GM23338 (cell line): ENCODE results near the gene HMGCL.
A peak's percentile ranks its signal among the peaks of the same experiment; 100 is the strongest.

Experiments used
- TF ChIP-seq, protein P1 (sequence below), 2 experiments: fragments of 200-600 bp in 1 of 2; sonication (generic) in 1 of 2; conservative IDR thresholded peaks; 2 replicates each; pipeline versions ENCODE4 v1.5.1 to v1.6.1; 2016 to 2017; ENCODE audit warnings: antibody characterized with exemption in 2 of 2, low read depth in 2 of 2, mild to moderate bottlenecking in 2 of 2, moderate library complexity in 1 of 2
- TF ChIP-seq, protein P2 (sequence below): IDR thresholded peaks from one replicate; pipeline ENCODE4 v1.6.1; 2018; ENCODE audit warnings: antibody characterized with exemption; ENCODE audit not compliant: unreplicated experiment

DNA sequence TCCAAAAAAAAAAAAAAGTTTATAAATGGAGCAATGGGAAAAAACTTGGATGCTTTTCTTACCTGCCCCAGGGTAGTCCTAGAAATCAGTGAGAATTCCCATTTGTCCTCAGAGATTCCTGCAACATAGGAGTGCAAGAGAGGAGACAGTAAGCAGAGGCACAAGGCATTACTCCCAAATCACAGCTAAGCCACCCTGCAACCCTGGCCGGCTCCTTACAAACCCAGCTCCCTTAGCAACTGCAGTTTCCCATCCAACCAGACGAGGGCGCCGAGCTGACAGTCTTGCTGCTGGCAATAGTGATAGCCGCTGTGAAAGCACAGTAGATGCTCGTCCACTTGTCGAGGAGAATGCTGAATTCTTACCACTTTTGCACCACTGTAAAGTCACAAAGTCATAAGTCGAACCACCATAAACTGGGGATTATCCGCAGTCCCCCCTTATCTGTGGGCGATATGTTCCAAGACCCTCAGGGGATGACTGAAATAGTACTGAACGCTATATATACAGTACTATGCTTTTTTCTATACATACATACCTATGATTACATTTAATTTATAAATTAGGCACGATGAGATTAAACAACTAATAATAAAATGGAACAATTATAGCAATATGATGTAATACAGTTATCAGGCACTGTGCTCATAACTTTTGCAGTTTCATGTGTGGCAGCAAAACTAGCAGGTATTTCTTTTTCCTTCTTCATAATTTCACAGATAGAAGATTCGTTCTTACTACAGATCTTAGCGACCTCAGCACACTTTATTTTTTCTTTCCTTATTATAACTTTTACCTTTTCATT is 53.0 kb downstream of the HMGCL start:
- TF ChIP-seq, protein P1, sequence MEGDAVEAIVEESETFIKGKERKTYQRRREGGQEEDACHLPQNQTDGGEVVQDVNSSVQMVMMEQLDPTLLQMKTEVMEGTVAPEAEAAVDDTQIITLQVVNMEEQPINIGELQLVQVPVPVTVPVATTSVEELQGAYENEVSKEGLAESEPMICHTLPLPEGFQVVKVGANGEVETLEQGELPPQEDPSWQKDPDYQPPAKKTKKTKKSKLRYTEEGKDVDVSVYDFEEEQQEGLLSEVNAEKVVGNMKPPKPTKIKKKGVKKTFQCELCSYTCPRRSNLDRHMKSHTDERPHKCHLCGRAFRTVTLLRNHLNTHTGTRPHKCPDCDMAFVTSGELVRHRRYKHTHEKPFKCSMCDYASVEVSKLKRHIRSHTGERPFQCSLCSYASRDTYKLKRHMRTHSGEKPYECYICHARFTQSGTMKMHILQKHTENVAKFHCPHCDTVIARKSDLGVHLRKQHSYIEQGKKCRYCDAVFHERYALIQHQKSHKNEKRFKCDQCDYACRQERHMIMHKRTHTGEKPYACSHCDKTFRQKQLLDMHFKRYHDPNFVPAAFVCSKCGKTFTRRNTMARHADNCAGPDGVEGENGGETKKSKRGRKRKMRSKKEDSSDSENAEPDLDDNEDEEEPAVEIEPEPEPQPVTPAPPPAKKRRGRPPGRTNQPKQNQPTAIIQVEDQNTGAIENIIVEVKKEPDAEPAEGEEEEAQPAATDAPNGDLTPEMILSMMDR (conservative IDR thresholded peaks at IDR 0.05; ENCODE audit: low read depth in 2 of 2) = peak; percentile 82 to 95
- TF ChIP-seq, protein P2, sequence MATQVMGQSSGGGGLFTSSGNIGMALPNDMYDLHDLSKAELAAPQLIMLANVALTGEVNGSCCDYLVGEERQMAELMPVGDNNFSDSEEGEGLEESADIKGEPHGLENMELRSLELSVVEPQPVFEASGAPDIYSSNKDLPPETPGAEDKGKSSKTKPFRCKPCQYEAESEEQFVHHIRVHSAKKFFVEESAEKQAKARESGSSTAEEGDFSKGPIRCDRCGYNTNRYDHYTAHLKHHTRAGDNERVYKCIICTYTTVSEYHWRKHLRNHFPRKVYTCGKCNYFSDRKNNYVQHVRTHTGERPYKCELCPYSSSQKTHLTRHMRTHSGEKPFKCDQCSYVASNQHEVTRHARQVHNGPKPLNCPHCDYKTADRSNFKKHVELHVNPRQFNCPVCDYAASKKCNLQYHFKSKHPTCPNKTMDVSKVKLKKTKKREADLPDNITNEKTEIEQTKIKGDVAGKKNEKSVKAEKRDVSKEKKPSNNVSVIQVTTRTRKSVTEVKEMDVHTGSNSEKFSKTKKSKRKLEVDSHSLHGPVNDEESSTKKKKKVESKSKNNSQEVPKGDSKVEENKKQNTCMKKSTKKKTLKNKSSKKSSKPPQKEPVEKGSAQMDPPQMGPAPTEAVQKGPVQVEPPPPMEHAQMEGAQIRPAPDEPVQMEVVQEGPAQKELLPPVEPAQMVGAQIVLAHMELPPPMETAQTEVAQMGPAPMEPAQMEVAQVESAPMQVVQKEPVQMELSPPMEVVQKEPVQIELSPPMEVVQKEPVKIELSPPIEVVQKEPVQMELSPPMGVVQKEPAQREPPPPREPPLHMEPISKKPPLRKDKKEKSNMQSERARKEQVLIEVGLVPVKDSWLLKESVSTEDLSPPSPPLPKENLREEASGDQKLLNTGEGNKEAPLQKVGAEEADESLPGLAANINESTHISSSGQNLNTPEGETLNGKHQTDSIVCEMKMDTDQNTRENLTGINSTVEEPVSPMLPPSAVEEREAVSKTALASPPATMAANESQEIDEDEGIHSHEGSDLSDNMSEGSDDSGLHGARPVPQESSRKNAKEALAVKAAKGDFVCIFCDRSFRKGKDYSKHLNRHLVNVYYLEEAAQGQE = no peak
